ENCODE data around the gene EIF6. TPM values are rescaled to one million over a fixed set of nuclear protein-coding genes. Genes with fewer than 3 reads are reported as not detected.

Gene EIF6
- total and polyA plus RNA-seq, 9 of the 15 experiments (the other 6 are each of a cell fraction or from before 2014, with no cell fraction given): 165 to 832 (median 229) TPM

GRCh38 chr20:35248641-35249475 lies 35.7 kb downstream of the EIF6 start:
- H3K9me1 ChIP-seq (ENCODE audit: control insufficient read depth, insufficient read depth, low read length): no peaks in the 10 kb centered on the region
- H3K4me2 ChIP-seq (ENCODE audit: insufficient read depth, low read length): no peak overlapping the region
- BruUV-seq (replicated peaks): no TSS peak
- no peaks in the 10 kb centered on the region for H3K9me3 ChIP-seq (replicated peaks; ENCODE audit: control insufficient read depth, insufficient read depth, low read depth, low read length)
- no peaks in the 10 kb centered on the region for H3K79me2 ChIP-seq (ENCODE audit: control insufficient read depth, insufficient read depth, low read length)
- TF ChIP-seq ZNF407 (IDR thresholded peaks at IDR 0.05; ENCODE audit: low read depth) (no peak), MED1 (CRISPR knock-in tag; IDR thresholded peaks at IDR 0.05; ENCODE audit: borderline replicate concordance) (no peak), ZBTB34 (CRISPR knock-in tag; IDR thresholded peaks at IDR 0.05) (no peak), ETV1 (tag; conservative IDR thresholded peaks at IDR 0.05; ENCODE audit: low read depth) (no peak), TAF15 (IDR thresholded peaks at IDR 0.05; ENCODE audit: low read depth, low read length) (no peak), SLC30A9 (CRISPR knock-in tag; IDR thresholded peaks at IDR 0.05) (no peak), RBM25 (IDR thresholded peaks at IDR 0.05; ENCODE audit: low read depth, low read length, severe bottlenecking) (no peak)
- no peaks in the 10 kb centered on the region for H3K36me3 ChIP-seq (ENCODE audit: control insufficient read depth, insufficient read depth, low read length)
- DNase-seq (ENCODE audit: extremely low read depth in 1 of 4, low spot score in 3 of 4): no peak
- ChIA-PET POLR2A (interaction anchor here (0.6 kb wide), 1 partner anchor 926 kb away, joined by 3 read pairs; no protein-coding TSS in a partner anchor), CTCF (ENCODE audit: low intra/inter-chr PET ratio) (no interaction called here)
- no peak overlapping the region for H3K4me3 ChIP-seq
- in situ Hi-C loops (cut with MboI): loop anchor here (10.0 kb wide), 1 partner anchor 394 kb away; no protein-coding TSS in a partner anchor
- H2AFZ ChIP-seq (ENCODE audit: low read depth, low read length): no peak overlapping the region
- no peak overlapping the region for H3K27ac ChIP-seq (ENCODE audit: extremely low read depth, low read depth, low read length)
- intact Hi-C loops (cut with micrococcal nuclease): no loop called here
- 0 out of 2 replicates have a peak, but pooled peaks cover 3% of the 10 kb centered on the region for H4K20me1 ChIP-seq (replicated peaks; ENCODE audit: control insufficient read depth, insufficient read depth, low read length)
- ATAC-seq: no peak
- H3K27me3 ChIP-seq (ENCODE audit: control insufficient read depth in 2 of 2, insufficient read depth in 2 of 2, low read length in 2 of 2): peaks cover 13 to 33% of the 10 kb centered on the region in 2 experiments; a peak in 4 of 5 replicates
- no peak for FAIRE-seq
- H3K4me1 ChIP-seq (replicated peaks in 1 of 2; ENCODE audit: control insufficient read depth in 2 of 2, insufficient read depth in 2 of 2, low read length in 2 of 2): peaks cover 0 to 2% of the 10 kb centered on the region in 2 experiments; a peak in 2 of 5 replicates
- WGBS (ENCODE audit: insufficient coverage, low coverage, missing lambda C conversion rate): 21% methylated on average over 9 of the region's 9 CpGs
- H3K9ac ChIP-seq (ENCODE audit: insufficient read depth in 1 of 2, low read depth in 2 of 2, low read length in 2 of 2): no peak overlapping the region

Data from K562 (cell line).